A673 (cell line): ENCODE measurements around the gene TTLL5.

Experiments
- CTCF ChIP-seq: fragments of 300-800, 200-600 bp; sonication (generic); conservative IDR thresholded peaks from 2 replicates; pipeline ENCODE4 v1.5.1; 2017; ENCODE audit warnings: low read depth, mild to moderate bottlenecking, antibody characterized with exemption, low read length, moderate library complexity, mixed read lengths
- EZH2 ChIP-seq: fragments of 200-600 bp; sonication (generic); IDR thresholded peaks from 2 replicates; pipeline ENCODE4 v1.6.1; 2017; ENCODE audit warnings: borderline replicate concordance, low read depth, mild to moderate bottlenecking, mixed read lengths, antibody characterized with exemption, low read length; ENCODE audit not compliant: poor library complexity, severe bottlenecking

GRCh38 chr14:75726321-75726720, 65.3 kb downstream of the TTLL5 start:
- TF ChIP-seq CTCF (no peak), EZH2 (no peak)
